Nucleus accumbens (tissue), 56 donors: ENCODE results near the gene NME1.
"Not testable (repeated sequence)": the region's sequence is repeated elsewhere in the genome, so short reads cannot be mapped to it uniquely, and the experiment has no call there.

Experiments
- DNase-seq, 56 donors: peaks; one replicate each; lab custom pipeline; 2025; lab: John Stamatoyannopoulos, UW

The NME1 gene

GRCh38 chr17:51142597-51142996 lies 10.8 kb upstream of the NME1 start:
- no peak for DNase-seq

GRCh38 chr17:51144266-51145022 lies 8.9 kb upstream of the NME1 start:
- DNase-seq, result no peak

- no peak for DNase-seq
These were observed 5.7 kb upstream of the NME1 start for GRCh38 chr17:51147650-51148049.

GRCh38 chr17:51149163-51149562 lies 4.2 kb upstream of the NME1 start:
- DNase-seq, result no peak

- DNase-seq, result no peak
These were observed 2.4 kb upstream of the NME1 start for GRCh38 chr17:51150932-51151331.

GRCh38 chr17:51152766-51153209 lies 571 bp upstream of the NME1 start:
- peak in 4 of 56 donors; percentile 38 to 45 (median 38) for DNase-seq

GRCh38 chr17:51154176-51154575 lies 817 bp downstream of the NME1 start:
- DNase-seq, result peak in 1 of 56 donors; percentile 27

- no peak for DNase-seq
These were observed 2.1 kb downstream of the NME1 start for GRCh38 chr17:51155416-51155815.

GRCh38 chr17:51159604-51160003 lies 6.2 kb downstream of the NME1 start:
- DNase-seq, result no peak

GRCh38 chr17:51161541-51161940 lies 8.2 kb downstream of the NME1 start:
- no peak for DNase-seq

GRCh38 chr17:51164911-51165679 lies 11.7 kb downstream of the NME1 start:
- peak in 2 of 56 donors; percentile 3 for DNase-seq

- DNase-seq, result peak in 4 of 56 donors; percentile 25 to 55 (median 34)
These were observed 12.4 kb downstream of the NME1 start for GRCh38 chr17:51165680-51166197.

- peak in 55 of 56 donors; percentile 15 to 86 (median 61) for DNase-seq
These were observed 13.0 kb downstream of the NME1 start, which contains the start of gene NME2 for GRCh38 chr17:51166198-51166986. NME2 (plus strand) TSS chr17:51166411; CDS start chr17:51166831, 420 bp downstream.

GRCh38 chr17:51166987-51167931 lies 13.9 kb downstream of the NME1 start:
- DNase-seq, result peak in 32 of 56 donors; percentile 7 to 77 (median 47)

- DNase-seq, result no peak
These were observed 16.0 kb downstream of the NME1 start for GRCh38 chr17:51169340-51169739.

GRCh38 chr17:51170736-51171135 lies 17.4 kb downstream of the NME1 start:
- DNase-seq, result no peak

- DNase-seq, result not testable (repeated sequence)
These were observed 18.7 kb downstream of the NME1 start for GRCh38 chr17:51172030-51172429.

- no peak for DNase-seq
These were observed 27.1 kb downstream of the NME1 start for GRCh38 chr17:51180486-51180885.

GRCh38 chr17:51184124-51184523 lies 30.8 kb downstream of the NME1 start:
- DNase-seq, result no peak
